ENCODE data around the gene SPATA2. TPM values are rescaled to one million over a fixed set of nuclear protein-coding genes. Genes with fewer than 3 reads are reported as not detected.
A peak's percentile ranks its signal among the peaks of the same experiment; 100 is the strongest.

The SPATA2 gene
- total RNA-seq, 1 donor from 2014 or later = 0.79 TPM

- no peak for FAIRE-seq
- H3K36me3 ChIP-seq (ENCODE audit: control insufficient read depth, insufficient read depth, low read length) = peaks cover 1% of the 10 kb centered on the region
- TF ChIP-seq, protein P1, sequence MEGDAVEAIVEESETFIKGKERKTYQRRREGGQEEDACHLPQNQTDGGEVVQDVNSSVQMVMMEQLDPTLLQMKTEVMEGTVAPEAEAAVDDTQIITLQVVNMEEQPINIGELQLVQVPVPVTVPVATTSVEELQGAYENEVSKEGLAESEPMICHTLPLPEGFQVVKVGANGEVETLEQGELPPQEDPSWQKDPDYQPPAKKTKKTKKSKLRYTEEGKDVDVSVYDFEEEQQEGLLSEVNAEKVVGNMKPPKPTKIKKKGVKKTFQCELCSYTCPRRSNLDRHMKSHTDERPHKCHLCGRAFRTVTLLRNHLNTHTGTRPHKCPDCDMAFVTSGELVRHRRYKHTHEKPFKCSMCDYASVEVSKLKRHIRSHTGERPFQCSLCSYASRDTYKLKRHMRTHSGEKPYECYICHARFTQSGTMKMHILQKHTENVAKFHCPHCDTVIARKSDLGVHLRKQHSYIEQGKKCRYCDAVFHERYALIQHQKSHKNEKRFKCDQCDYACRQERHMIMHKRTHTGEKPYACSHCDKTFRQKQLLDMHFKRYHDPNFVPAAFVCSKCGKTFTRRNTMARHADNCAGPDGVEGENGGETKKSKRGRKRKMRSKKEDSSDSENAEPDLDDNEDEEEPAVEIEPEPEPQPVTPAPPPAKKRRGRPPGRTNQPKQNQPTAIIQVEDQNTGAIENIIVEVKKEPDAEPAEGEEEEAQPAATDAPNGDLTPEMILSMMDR (IDR thresholded peaks at IDR 0.05; ENCODE audit: insufficient read depth, low read length, severe bottlenecking) = no peak
Observed at GRCh38 chr20:49856904-49857303, 58.4 kb downstream of the SPATA2 start.

GRCh38 chr20:49854190-49854875 is 61.0 kb downstream of the SPATA2 start:
- Histone ChIP-seq H3K4me3 (ENCODE audit: low read depth, low read length) (no peak overlapping the region), H3K36me3 (ENCODE audit: control insufficient read depth, insufficient read depth, low read length) (peaks cover 1% of the 10 kb centered on the region), H3K27me3 (ENCODE audit: control insufficient read depth, insufficient read depth, low read length) (no peaks in the 10 kb centered on the region)
- peak; percentile 74 for DNase-seq (ENCODE audit: low read depth)
- TF ChIP-seq, protein P1 (IDR thresholded peaks at IDR 0.05; ENCODE audit: insufficient read depth, low read length, severe bottlenecking) = no peak
- peak; percentile 55 for FAIRE-seq

More at GRCh38 chr20:49856904-49857303, 58.4 kb downstream of the SPATA2 start:
- no peaks in the 10 kb centered on the region for H3K27me3 ChIP-seq (ENCODE audit: control insufficient read depth, insufficient read depth, low read length)
- no peak for DNase-seq (ENCODE audit: low read depth)
- H3K4me3 ChIP-seq (ENCODE audit: low read depth, low read length) = no peak overlapping the region

DNA sequence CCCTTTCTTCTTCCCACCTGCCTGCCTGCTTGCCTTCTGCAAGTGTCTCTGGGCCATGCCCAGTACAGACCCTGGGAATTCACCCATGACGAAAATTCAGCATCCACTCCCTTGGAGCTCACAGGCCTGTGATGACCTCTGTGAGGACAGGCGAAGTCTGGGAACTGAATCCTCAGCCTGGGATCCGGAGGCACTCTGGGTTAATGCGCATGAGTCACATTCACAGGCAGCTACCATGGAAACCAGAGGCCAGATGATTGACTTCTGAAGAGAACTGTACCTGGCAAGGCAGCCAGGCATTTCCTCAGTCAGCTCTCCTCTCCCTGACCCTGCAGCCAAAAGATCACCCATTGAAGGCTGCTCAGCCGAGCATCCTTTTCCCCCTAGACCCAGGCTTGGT is 61.7 kb downstream of the SPATA2 start:
- DNase-seq (ENCODE audit: low read depth) (peak; percentile 83), FAIRE-seq (peak; percentile 66)
- Histone ChIP-seq H3K36me3 (ENCODE audit: control insufficient read depth, insufficient read depth, low read length) (peaks cover 1% of the 10 kb centered on the region), H3K27me3 (ENCODE audit: control insufficient read depth, insufficient read depth, low read length) (no peaks in the 10 kb centered on the region), H3K4me3 (ENCODE audit: low read depth, low read length) (no peak overlapping the region)
- TF ChIP-seq, protein P1 (IDR thresholded peaks at IDR 0.05; ENCODE audit: insufficient read depth, low read length, severe bottlenecking) = no peak

Other genes starting within 250 kb of the SPATA2 start
- 9.7 and 25.2 TPM in 2 replicates for gene B4GALT5, start 201.7 kb downstream of the SPATA2 start, total RNA-seq
- 1.6 and 4.6 TPM in 2 replicates for gene SLC9A8, start 102.7 kb downstream of the SPATA2 start, total RNA-seq
- 28.2 and 67.1 TPM in 2 replicates for gene RNF114, start 20.9 kb upstream of the SPATA2 start, total RNA-seq
- gene SNAI1, start 67.5 kb upstream of the SPATA2 start, total RNA-seq = not detected in 2 replicates
- 18.4 and 30.2 TPM in 2 replicates for gene UBE2V1, start 197.6 kb upstream of the SPATA2 start, total RNA-seq
- gene PEDS1, start 238.2 kb upstream of the SPATA2 start, total RNA-seq = 9.7 and 16.9 TPM in 2 replicates

Data from bronchial epithelial cell (primary cell).